Measurements from ENCODE around the gene TLE1.
A peak's percentile ranks its signal among the peaks of the same experiment; 100 is the strongest.

The TLE1 gene

GRCh38 chr9:81687521-81688261, 1.7 kb downstream of the TLE1 start:
- DNase-seq, result peak; percentile 87

GRCh38 chr9:81686614-81687520, 2.5 kb downstream of the TLE1 start:
- peak; percentile 93 for DNase-seq

- DNase-seq, result no peak
These were observed 3.4 kb downstream of the TLE1 start for GRCh38 chr9:81685763-81686613.

GRCh38 chr9:81684635-81685034, 4.7 kb downstream of the TLE1 start:
- no peak for DNase-seq

- DNase-seq, result no peak
These were observed 5.6 kb downstream of the TLE1 start for GRCh38 chr9:81683704-81684103.

- DNase-seq, result no peak
These were observed 6.1 kb downstream of the TLE1 start for GRCh38 chr9:81683238-81683637.

- no peak for DNase-seq
These were observed 6.5 kb downstream of the TLE1 start for GRCh38 chr9:81682797-81683196.

- no peak for DNase-seq
These were observed 7.2 kb downstream of the TLE1 start for GRCh38 chr9:81682177-81682576.

- no peak for DNase-seq
These were observed 8.8 kb downstream of the TLE1 start for GRCh38 chr9:81680506-81680905.

GRCh38 chr9:81680006-81680405, 9.3 kb downstream of the TLE1 start:
- DNase-seq, result no peak

- no peak for DNase-seq
These were observed 11.3 kb downstream of the TLE1 start for GRCh38 chr9:81678088-81678487.

GRCh38 chr9:81676395-81676794, 13.0 kb downstream of the TLE1 start:
- DNase-seq, result no peak

- no peak for DNase-seq
These were observed 16.0 kb downstream of the TLE1 start for GRCh38 chr9:81673310-81673709.

GRCh38 chr9:81671880-81672280, 17.5 kb downstream of the TLE1 start:
- DNase-seq, result no peak

- DNase-seq, result no peak
These were observed 19.5 kb downstream of the TLE1 start for GRCh38 chr9:81669866-81670265.

- DNase-seq, result no peak
These were observed 20.2 kb downstream of the TLE1 start for GRCh38 chr9:81669041-81669651.

- DNase-seq, result no peak
These were observed 23.2 kb downstream of the TLE1 start for GRCh38 chr9:81666123-81666522.

- no peak for DNase-seq
These were observed 23.9 kb downstream of the TLE1 start for GRCh38 chr9:81665322-81665871.

GRCh38 chr9:81664638-81665222, 24.6 kb downstream of the TLE1 start:
- no peak for DNase-seq

GRCh38 chr9:81661339-81661738, 28.0 kb downstream of the TLE1 start:
- no peak for DNase-seq

GRCh38 chr9:81656871-81657337, 32.4 kb downstream of the TLE1 start:
- DNase-seq, result no peak
